ENCODE data around the gene LNPEP. TPM values are rescaled to one million over a fixed set of nuclear protein-coding genes. Genes with fewer than 3 reads are reported as not detected.
A peak's percentile ranks its signal among the peaks of the same experiment; 100 is the strongest.

The LNPEP gene
- polyA plus RNA-seq, 1 donor, result 19.7 TPM

GRCh38 chr5:96958977-96959376 lies 23.1 kb downstream of the LNPEP start:
- H3K27me3 ChIP-seq (ENCODE audit: control insufficient read depth, insufficient read depth, low read length), result no peaks in the 10 kb centered on the region
- no peaks in the 10 kb centered on the region for H3K4me1 ChIP-seq (ENCODE audit: control insufficient read depth, insufficient read depth, low read length)
- H3K36me3 ChIP-seq (ENCODE audit: control insufficient read depth, insufficient read depth, low read length), result peaks cover 3% of the 10 kb centered on the region
- no CpG with 5 or more reads among the region's 5 CpGs for WGBS (ENCODE audit: insufficient coverage, low lambda C conversion rate)
- no peak for DNase-seq
- no peak overlapping the region for H3K27ac ChIP-seq (ENCODE audit: low read length)
- H3K9me3 ChIP-seq (ENCODE audit: control insufficient read depth, low read depth, low read length), result no peaks in the 10 kb centered on the region
- no peak overlapping the region for H3K4me3 ChIP-seq (ENCODE audit: low read length)

- no peaks in the 10 kb centered on the region for H3K9me3 ChIP-seq (ENCODE audit: control insufficient read depth, low read depth, low read length)
- WGBS (ENCODE audit: insufficient coverage, low lambda C conversion rate), result 78% methylated on average over 1 of the region's 1 CpG
- H3K4me3 ChIP-seq (ENCODE audit: low read length), result no peak overlapping the region
- H3K27ac ChIP-seq (ENCODE audit: low read length), result no peak overlapping the region
- peaks cover 3% of the 10 kb centered on the region for H3K36me3 ChIP-seq (ENCODE audit: control insufficient read depth, insufficient read depth, low read length)
- no peaks in the 10 kb centered on the region for H3K4me1 ChIP-seq (ENCODE audit: control insufficient read depth, insufficient read depth, low read length)
- DNase-seq, result no peak
- H3K27me3 ChIP-seq (ENCODE audit: control insufficient read depth, insufficient read depth, low read length), result no peaks in the 10 kb centered on the region
Measured at GRCh38 chr5:96961053-96961452, 25.2 kb downstream of the LNPEP start.

GRCh38 chr5:96962540-96962991 lies 26.7 kb downstream of the LNPEP start:
- Histone ChIP-seq H3K36me3 (ENCODE audit: control insufficient read depth, insufficient read depth, low read length) (peaks cover 3% of the 10 kb centered on the region), H3K9me3 (ENCODE audit: control insufficient read depth, low read depth, low read length) (no peaks in the 10 kb centered on the region), H3K27me3 (ENCODE audit: control insufficient read depth, insufficient read depth, low read length) (no peaks in the 10 kb centered on the region), H3K4me1 (ENCODE audit: control insufficient read depth, insufficient read depth, low read length) (no peaks in the 10 kb centered on the region), H3K4me3 (ENCODE audit: low read length) (no peak overlapping the region), H3K27ac (ENCODE audit: low read length) (no peak overlapping the region)
- DNase-seq, result peak in 1 of 2 donors; percentile 33
- WGBS (ENCODE audit: insufficient coverage, low lambda C conversion rate), result no CpG with 5 or more reads among the region's 4 CpGs

GRCh38 chr5:96963267-96963666 lies 27.4 kb downstream of the LNPEP start:
- Histone ChIP-seq H3K4me1 (ENCODE audit: control insufficient read depth, insufficient read depth, low read length) (no peaks in the 10 kb centered on the region), H3K9me3 (ENCODE audit: control insufficient read depth, low read depth, low read length) (no peaks in the 10 kb centered on the region), H3K4me3 (ENCODE audit: low read length) (no peak overlapping the region), H3K27me3 (ENCODE audit: control insufficient read depth, insufficient read depth, low read length) (no peaks in the 10 kb centered on the region), H3K36me3 (ENCODE audit: control insufficient read depth, insufficient read depth, low read length) (peaks cover 3% of the 10 kb centered on the region), H3K27ac (ENCODE audit: low read length) (no peak overlapping the region)
- WGBS (ENCODE audit: insufficient coverage, low lambda C conversion rate), result no CpG with 5 or more reads among the region's 3 CpGs
- peak in 1 of 2 donors; percentile 39 for DNase-seq

GRCh38 chr5:96966801-96967200 lies 30.9 kb downstream of the LNPEP start:
- Histone ChIP-seq H3K36me3 (ENCODE audit: control insufficient read depth, insufficient read depth, low read length) (no peaks in the 10 kb centered on the region), H3K4me3 (ENCODE audit: low read length) (no peak overlapping the region), H3K4me1 (ENCODE audit: control insufficient read depth, insufficient read depth, low read length) (no peaks in the 10 kb centered on the region), H3K9me3 (ENCODE audit: control insufficient read depth, low read depth, low read length) (no peaks in the 10 kb centered on the region), H3K27me3 (ENCODE audit: control insufficient read depth, insufficient read depth, low read length) (no peaks in the 10 kb centered on the region), H3K27ac (ENCODE audit: low read length) (no peak overlapping the region)
- no peak for DNase-seq
- WGBS (ENCODE audit: insufficient coverage, low lambda C conversion rate), result 100% methylated on average over 2 of the region's 4 CpGs

- H3K4me1 ChIP-seq (ENCODE audit: control insufficient read depth, insufficient read depth, low read length), result no peaks in the 10 kb centered on the region
- H3K9me3 ChIP-seq (ENCODE audit: control insufficient read depth, low read depth, low read length), result no peaks in the 10 kb centered on the region
- no peak for DNase-seq
- no CpG with 5 or more reads among the region's 1 CpG for WGBS (ENCODE audit: insufficient coverage, low lambda C conversion rate)
- no peak overlapping the region for H3K4me3 ChIP-seq (ENCODE audit: low read length)
- no peak overlapping the region for H3K27ac ChIP-seq (ENCODE audit: low read length)
- no peaks in the 10 kb centered on the region for H3K36me3 ChIP-seq (ENCODE audit: control insufficient read depth, insufficient read depth, low read length)
- no peaks in the 10 kb centered on the region for H3K27me3 ChIP-seq (ENCODE audit: control insufficient read depth, insufficient read depth, low read length)
Measured at GRCh38 chr5:96967400-96967799, 31.5 kb downstream of the LNPEP start.

GRCh38 chr5:96968074-96968473 lies 32.2 kb downstream of the LNPEP start:
- DNase-seq, result no peak
- no peaks in the 10 kb centered on the region for H3K36me3 ChIP-seq (ENCODE audit: control insufficient read depth, insufficient read depth, low read length)
- no peaks in the 10 kb centered on the region for H3K9me3 ChIP-seq (ENCODE audit: control insufficient read depth, low read depth, low read length)
- no peak overlapping the region for H3K27ac ChIP-seq (ENCODE audit: low read length)
- WGBS (ENCODE audit: insufficient coverage, low lambda C conversion rate), result 80% methylated on average over 1 of the region's 1 CpG
- no peak overlapping the region for H3K4me3 ChIP-seq (ENCODE audit: low read length)
- H3K4me1 ChIP-seq (ENCODE audit: control insufficient read depth, insufficient read depth, low read length), result no peaks in the 10 kb centered on the region
- no peaks in the 10 kb centered on the region for H3K27me3 ChIP-seq (ENCODE audit: control insufficient read depth, insufficient read depth, low read length)

GRCh38 chr5:96968614-96969013 lies 32.7 kb downstream of the LNPEP start:
- no peaks in the 10 kb centered on the region for H3K4me1 ChIP-seq (ENCODE audit: control insufficient read depth, insufficient read depth, low read length)
- no peaks in the 10 kb centered on the region for H3K27me3 ChIP-seq (ENCODE audit: control insufficient read depth, insufficient read depth, low read length)
- no peaks in the 10 kb centered on the region for H3K9me3 ChIP-seq (ENCODE audit: control insufficient read depth, low read depth, low read length)
- DNase-seq, result no peak
- no peaks in the 10 kb centered on the region for H3K36me3 ChIP-seq (ENCODE audit: control insufficient read depth, insufficient read depth, low read length)
- H3K4me3 ChIP-seq (ENCODE audit: low read length), result no peak overlapping the region
- no peak overlapping the region for H3K27ac ChIP-seq (ENCODE audit: low read length)
- WGBS (ENCODE audit: insufficient coverage, low lambda C conversion rate), result no CpG with 5 or more reads among the region's 2 CpGs

GRCh38 chr5:96969366-96969765 lies 33.5 kb downstream of the LNPEP start:
- Histone ChIP-seq H3K27ac (ENCODE audit: low read length) (no peak overlapping the region), H3K27me3 (ENCODE audit: control insufficient read depth, insufficient read depth, low read length) (no peaks in the 10 kb centered on the region), H3K4me1 (ENCODE audit: control insufficient read depth, insufficient read depth, low read length) (no peaks in the 10 kb centered on the region), H3K9me3 (ENCODE audit: control insufficient read depth, low read depth, low read length) (no peaks in the 10 kb centered on the region), H3K36me3 (ENCODE audit: control insufficient read depth, insufficient read depth, low read length) (no peaks in the 10 kb centered on the region), H3K4me3 (ENCODE audit: low read length) (no peak overlapping the region)
- DNase-seq, result no peak
- 86% methylated on average over 1 of the region's 2 CpGs for WGBS (ENCODE audit: insufficient coverage, low lambda C conversion rate)

- no peak for DNase-seq
- H3K27ac ChIP-seq (ENCODE audit: low read length), result no peak overlapping the region
- H3K4me1 ChIP-seq (ENCODE audit: control insufficient read depth, insufficient read depth, low read length), result no peaks in the 10 kb centered on the region
- 82% methylated on average over 4 of the region's 5 CpGs for WGBS (ENCODE audit: insufficient coverage, low lambda C conversion rate)
- no peaks in the 10 kb centered on the region for H3K9me3 ChIP-seq (ENCODE audit: control insufficient read depth, low read depth, low read length)
- H3K27me3 ChIP-seq (ENCODE audit: control insufficient read depth, insufficient read depth, low read length), result no peaks in the 10 kb centered on the region
- no peak overlapping the region for H3K4me3 ChIP-seq (ENCODE audit: low read length)
- no peaks in the 10 kb centered on the region for H3K36me3 ChIP-seq (ENCODE audit: control insufficient read depth, insufficient read depth, low read length)
Measured at GRCh38 chr5:96972599-96973334, 36.9 kb downstream of the LNPEP start.

Data from large intestine (tissue), 3 donors.